Neural cell (in vitro differentiated cells): ENCODE measurements around the gene KRAS. TPM values are rescaled to one million over a fixed set of nuclear protein-coding genes. Genes with fewer than 3 reads are reported as not detected.

Experiments used
- H2AFZ ChIP-seq: fragments of 200-600, 300-800 bp; sonication (generic), shearing (Covaris generic); 2 replicates; pipeline ENCODE4 v1.6.0; 2014; ENCODE audit warnings: low read depth, mild to moderate bottlenecking, antibody characterized with exemption, low read length, moderate library complexity
- H3F3A ChIP-seq: fragments of 200-600 bp; shearing (Covaris generic); 2 replicates; pipeline ENCODE4 v1.6.1; 2016; ENCODE audit warnings: mild to moderate bottlenecking, moderate library complexity, mixed read lengths, antibody characterized with exemption, low read length; ENCODE audit not compliant: insufficient read depth, poor library complexity, severe bottlenecking
- H3K27ac ChIP-seq: fragments of 200-600, 300-800 bp; sonication (generic), shearing (Covaris generic); 2 replicates; pipeline ENCODE4 v1.5.1; 2014; ENCODE audit warnings: mild to moderate bottlenecking, low read length, moderate library complexity
- H3K27me3 ChIP-seq: fragments of 300-800, 200-600 bp; sonication (generic), shearing (Covaris generic); 2 replicates; pipeline ENCODE4 v1.6.0; 2014; ENCODE audit warnings: mild to moderate bottlenecking, low read depth, low read length, moderate library complexity; ENCODE audit not compliant: insufficient read depth
- H3K36me3 ChIP-seq: fragments of 300-800, 200-600 bp; sonication (generic), shearing (Covaris generic); 2 replicates; pipeline ENCODE4 v1.5.1; 2014; ENCODE audit warnings: mild to moderate bottlenecking, antibody characterized with exemption, low read length, moderate library complexity; ENCODE audit not compliant: insufficient read depth
- H3K4me2 ChIP-seq: fragments of 300-800, 200-600 bp; sonication (generic), shearing (Covaris generic); 2 replicates; pipeline ENCODE4 v1.6.0; 2014; ENCODE audit warnings: mild to moderate bottlenecking, low read length
- H3K4me3 ChIP-seq: fragments of 300-800, 200-600 bp; sonication (generic), shearing (Covaris generic); 2 replicates; pipeline ENCODE4 v1.5.1; 2014; ENCODE audit warnings: mild to moderate bottlenecking, low read length, moderate library complexity
- H3K79me2 ChIP-seq: fragments of 200-600 bp; shearing (Covaris generic); replicated peaks from 2 replicates; pipeline ENCODE4 v1.6.0; 2014; ENCODE audit warnings: mild to moderate bottlenecking, low read length, moderate library complexity; ENCODE audit not compliant: insufficient read depth
- H3K9ac ChIP-seq: fragments of 300-800, 200-600 bp; sonication (generic), shearing (Covaris generic); 2 replicates; pipeline ENCODE4 v1.6.1; 2016; ENCODE audit warnings: mild to moderate bottlenecking, low read length, mixed read lengths
- H3K9me2 ChIP-seq: fragments of 200-600 bp; shearing (Covaris generic); 2 replicates; pipeline ENCODE4 v1.6.1; 2016; ENCODE audit warnings: mild to moderate bottlenecking, low read length, mixed read lengths; ENCODE audit not compliant: insufficient read depth
- H3K9me3 ChIP-seq: fragments of 200-600, 300-800 bp; sonication (generic), shearing (Covaris generic); 2 replicates; pipeline ENCODE4 v1.6.1; 2016; ENCODE audit warnings: mild to moderate bottlenecking, mixed run types, low read length, moderate library complexity, mixed read lengths
- H4K20me1 ChIP-seq: fragments of 200-600 bp; shearing (Covaris generic); 2 replicates; pipeline ENCODE4 v1.6.1; 2016; ENCODE audit warnings: mild to moderate bottlenecking, mixed run types; ENCODE audit not compliant: insufficient read depth
- CTCF ChIP-seq: fragments of 450-650 bp; IDR thresholded peaks from 2 replicates; pipeline ENCODE4 v1.5.1; 2014; ENCODE audit warnings: antibody characterized with exemption, mild to moderate bottlenecking, moderate library complexity; ENCODE audit not compliant: poor library complexity, severe bottlenecking
- EP300 ChIP-seq: fragments of 450-650 bp; conservative IDR thresholded peaks from 2 replicates; pipeline ENCODE4 v1.6.1; 2014; ENCODE audit warnings: antibody characterized with exemption, mild to moderate bottlenecking, moderate library complexity; ENCODE audit not compliant: poor library complexity, severe bottlenecking
- EZH2 ChIP-seq: fragments of 200-600, 300-800 bp; shearing (Covaris generic), sonication (generic); IDR thresholded peaks from 2 replicates; pipeline ENCODE4 v1.6.1; 2014; ENCODE audit warnings: antibody characterized with exemption, low read length, borderline replicate concordance, mild to moderate bottlenecking; ENCODE audit not compliant: insufficient read depth, poor library complexity, severe bottlenecking
- MXI1 ChIP-seq: fragments of 450-650 bp; conservative IDR thresholded peaks from 2 replicates; pipeline ENCODE4 v1.6.1; 2014; ENCODE audit warnings: antibody characterized with exemption, mild to moderate bottlenecking; ENCODE audit not compliant: poor library complexity, severe bottlenecking
- POLR2AphosphoS5 ChIP-seq: IDR thresholded peaks from 2 replicates; pipeline ENCODE4 v1.6.1; 2012
- RAD21 ChIP-seq: fragments of 450-650 bp; conservative IDR thresholded peaks from 2 replicates; pipeline ENCODE4 v1.6.1; 2014; ENCODE audit warnings: antibody characterized with exemption, mild to moderate bottlenecking, moderate library complexity
- REST ChIP-seq: IDR thresholded peaks from 2 replicates; pipeline ENCODE4 v1.6.1; 2012; ENCODE audit warnings: borderline replicate concordance
- SMC3 ChIP-seq: fragments of 450-650 bp; conservative IDR thresholded peaks from 2 replicates; pipeline ENCODE4 v1.6.1; 2014; ENCODE audit warnings: antibody characterized with exemption, mild to moderate bottlenecking, moderate library complexity; ENCODE audit not compliant: poor library complexity
- TAF1 ChIP-seq: IDR thresholded peaks from 2 replicates; pipeline ENCODE4 v1.6.1; 2012; ENCODE audit warnings: low read depth
- polyA plus RNA-seq: library from polyadenylated mRNA; depleted of rRNA; stranded (reverse); fragments of >200 nt; gene quantifications from 2 replicates; pipeline ENCODE4 v1.2.3, GENCODE V29; 2014

KRAS gene
- polyA plus RNA-seq, 1 donor from 2014 or later, result 34.7 TPM

GRCh38 chr12:25249931-25250738 is 594 bp downstream of the KRAS start:
- no peak for TF ChIP-seq CTCF
- TF ChIP-seq RAD21, result peak; percentile 22
- TF ChIP-seq SMC3, result peak; percentile 29
- peak; percentile 40 for TF ChIP-seq TAF1
- no peak for TF ChIP-seq EZH2
- TF ChIP-seq MXI1, result no peak
- TF ChIP-seq POLR2AphosphoS5, result no peak
- Histone ChIP-seq H3K27me3 (peaks cover 5% of the 10 kb centered on the region), H3K9ac (peak overlapping the region; percentile 80), H2AFZ (peak overlapping the region; percentile 62), H3F3A (no peaks in the 10 kb centered on the region), H3K4me2 (peak overlapping the region; percentile 16), H3K27ac (peak overlapping the region; percentile 73), H4K20me1 (no peaks in the 10 kb centered on the region), H3K79me2 (peaks cover 31% of the 10 kb centered on the region), H3K9me3 (no peaks in the 10 kb centered on the region), H3K4me3 (peak overlapping the region; percentile 95), H3K9me2 (no peaks in the 10 kb centered on the region), H3K36me3 (no peaks in the 10 kb centered on the region)

GRCh38 chr12:25248732-25249131 is 2.0 kb downstream of the KRAS start:
- Histone ChIP-seq H3K9me2 (no peaks in the 10 kb centered on the region), H3K79me2 (peaks cover 35% of the 10 kb centered on the region), H3K4me2 (no peak overlapping the region), H3K27me3 (peaks cover 5% of the 10 kb centered on the region), H3K9ac (no peak overlapping the region), H3K9me3 (no peaks in the 10 kb centered on the region), H3K4me3 (peak overlapping the region; percentile 95), H3K27ac (no peak overlapping the region), H4K20me1 (no peaks in the 10 kb centered on the region), H2AFZ (no peak overlapping the region), H3K36me3 (no peaks in the 10 kb centered on the region), H3F3A (no peaks in the 10 kb centered on the region)
- no peak for TF ChIP-seq TAF1
- TF ChIP-seq REST, result no peak
- TF ChIP-seq CTCF, result no peak
- TF ChIP-seq RAD21, result no peak
- no peak for TF ChIP-seq EZH2
- TF ChIP-seq SMC3, result no peak
- no peak for TF ChIP-seq MXI1
- TF ChIP-seq EP300, result no peak
- no peak for TF ChIP-seq POLR2AphosphoS5
